ENCODE results near the gene HOXD12. TPM values are rescaled to one million over a fixed set of nuclear protein-coding genes. Genes with fewer than 3 reads are reported as not detected.
A peak's percentile ranks its signal among the peaks of the same experiment; 100 is the strongest.

Gene HOXD12
- total RNA-seq, 1 experiment from 2014 or later, result not detected

DNA sequence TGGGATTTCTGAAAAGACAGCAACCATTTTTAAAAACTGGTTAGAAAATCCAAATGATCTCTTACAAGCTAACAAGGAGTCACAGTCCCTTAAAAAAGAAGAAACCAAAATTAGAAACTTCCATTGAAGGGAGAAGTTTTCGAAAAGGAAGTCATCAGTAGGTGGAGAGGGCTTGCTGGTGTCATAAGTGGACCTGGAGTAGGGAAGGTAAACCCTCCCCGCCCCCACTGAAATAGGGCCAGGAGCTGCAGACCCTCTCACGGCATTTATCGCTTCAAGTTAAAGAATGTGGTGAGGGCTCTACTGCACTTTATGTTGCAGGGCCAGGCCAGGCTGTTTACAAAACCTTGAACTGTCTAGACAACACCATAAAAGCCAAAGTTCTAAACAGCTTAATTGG, 10.4 kb downstream of the HOXD12 start:
- H3F3A ChIP-seq (ENCODE audit: insufficient read depth, low read depth), result no peaks in the 10 kb centered on the region
- no peaks in the 10 kb centered on the region for H3K36me3 ChIP-seq (ENCODE audit: low read depth)
- peaks cover 42% of the 10 kb centered on the region for H3K27me3 ChIP-seq (ENCODE audit: insufficient read depth, low read depth)
- no peak overlapping the region for H3K4me3 ChIP-seq
- ChIA-PET CTCF (interaction anchor here (0.6 to 1.5 kb wide), 3 partner anchors 13 to 544 kb away, joined by 3 to 6 read pairs (median 4); no protein-coding TSS in a partner anchor), POLR2A (ENCODE audit: unreplicated experiment) (interaction anchor here (0.6 kb wide), 1 partner anchor 420 kb away, joined by 3 read pairs; no protein-coding TSS in a partner anchor)
- intact Hi-C loops (cut with micrococcal nuclease; ENCODE audit: unreplicated experiment), result loop anchor here (5.0 kb wide), 1 partner anchor 1037 kb away; no protein-coding TSS in a partner anchor
- no peaks in the 10 kb centered on the region for H4K20me1 ChIP-seq (ENCODE audit: insufficient read depth)
- no peak overlapping the region for H2AFZ ChIP-seq
- TF ChIP-seq EZH2 (IDR thresholded peaks at IDR 0.05; ENCODE audit: low read depth), result no peak
- TF ChIP-seq, protein P1, sequence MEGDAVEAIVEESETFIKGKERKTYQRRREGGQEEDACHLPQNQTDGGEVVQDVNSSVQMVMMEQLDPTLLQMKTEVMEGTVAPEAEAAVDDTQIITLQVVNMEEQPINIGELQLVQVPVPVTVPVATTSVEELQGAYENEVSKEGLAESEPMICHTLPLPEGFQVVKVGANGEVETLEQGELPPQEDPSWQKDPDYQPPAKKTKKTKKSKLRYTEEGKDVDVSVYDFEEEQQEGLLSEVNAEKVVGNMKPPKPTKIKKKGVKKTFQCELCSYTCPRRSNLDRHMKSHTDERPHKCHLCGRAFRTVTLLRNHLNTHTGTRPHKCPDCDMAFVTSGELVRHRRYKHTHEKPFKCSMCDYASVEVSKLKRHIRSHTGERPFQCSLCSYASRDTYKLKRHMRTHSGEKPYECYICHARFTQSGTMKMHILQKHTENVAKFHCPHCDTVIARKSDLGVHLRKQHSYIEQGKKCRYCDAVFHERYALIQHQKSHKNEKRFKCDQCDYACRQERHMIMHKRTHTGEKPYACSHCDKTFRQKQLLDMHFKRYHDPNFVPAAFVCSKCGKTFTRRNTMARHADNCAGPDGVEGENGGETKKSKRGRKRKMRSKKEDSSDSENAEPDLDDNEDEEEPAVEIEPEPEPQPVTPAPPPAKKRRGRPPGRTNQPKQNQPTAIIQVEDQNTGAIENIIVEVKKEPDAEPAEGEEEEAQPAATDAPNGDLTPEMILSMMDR (conservative IDR thresholded peaks at IDR 0.05), result no peak
- no peaks in the 10 kb centered on the region for H3K9me3 ChIP-seq (ENCODE audit: insufficient read depth, low read depth)
- H3K4me2 ChIP-seq, result no peak overlapping the region
- no peaks in the 10 kb centered on the region for H3K9me2 ChIP-seq (ENCODE audit: insufficient read depth)
- DNase-seq, result no peak
- no peak overlapping the region for H3K27ac ChIP-seq
- no peaks in the 10 kb centered on the region for H3K4me1 ChIP-seq (replicated peaks; ENCODE audit: insufficient read depth)
- BruUV-seq (replicated peaks), result no TSS peak
- no peaks in the 10 kb centered on the region for H3K79me2 ChIP-seq (ENCODE audit: low read depth)

DNA sequence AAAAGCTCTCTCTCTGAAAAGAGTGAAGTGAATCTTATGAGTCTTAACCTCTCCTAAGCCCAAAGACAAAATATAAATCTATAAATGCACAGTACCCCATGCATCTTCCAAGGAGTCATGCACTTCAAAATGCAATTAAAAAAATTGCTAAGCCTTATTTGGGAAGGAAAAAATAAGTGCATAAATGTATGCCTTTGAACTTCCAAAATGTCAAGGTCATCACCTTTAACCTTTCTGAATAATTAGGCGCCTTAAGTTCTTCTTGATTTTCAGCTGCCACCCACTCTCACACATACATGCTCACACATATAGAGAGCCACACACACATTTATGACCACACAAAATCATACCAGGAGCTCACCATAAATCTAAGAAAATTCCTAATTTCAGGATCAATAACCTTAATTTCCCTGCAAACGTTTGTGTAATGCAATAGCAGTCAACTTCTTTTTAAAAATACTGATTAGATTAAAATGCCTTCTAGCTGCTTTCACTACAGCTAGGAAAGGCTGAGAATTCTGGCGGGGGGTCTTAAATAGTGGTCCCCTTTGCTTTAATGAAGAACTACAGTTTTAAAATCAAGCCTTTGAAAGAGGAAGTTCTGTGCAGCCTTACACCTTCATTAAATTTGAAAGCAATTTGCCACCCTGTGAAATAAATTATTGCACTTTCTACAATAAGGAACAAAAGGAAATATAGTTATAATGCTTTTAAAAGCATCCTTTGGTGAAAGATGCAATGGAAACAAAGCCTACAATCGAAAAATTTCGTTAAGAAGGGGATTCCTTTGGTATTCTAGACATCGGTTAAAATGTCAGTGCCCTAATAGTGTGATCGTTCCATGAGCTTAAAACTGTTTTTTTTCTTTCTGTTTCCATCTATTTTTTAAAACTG, 11.1 kb downstream of the HOXD12 start:
- intact Hi-C loops (cut with micrococcal nuclease; ENCODE audit: unreplicated experiment), result loop anchor here (5.0 kb wide), 1 partner anchor 1037 kb away; no protein-coding TSS in a partner anchor
- Histone ChIP-seq H4K20me1 (ENCODE audit: insufficient read depth) (no peaks in the 10 kb centered on the region), H3K27ac (no peak overlapping the region), H3K9me2 (ENCODE audit: insufficient read depth) (no peaks in the 10 kb centered on the region), H3K4me3 (no peak overlapping the region), H3K4me2 (no peak overlapping the region), H3K27me3 (ENCODE audit: insufficient read depth, low read depth) (peaks cover 49% of the 10 kb centered on the region), H3F3A (ENCODE audit: insufficient read depth, low read depth) (no peaks in the 10 kb centered on the region), H3K79me2 (ENCODE audit: low read depth) (no peaks in the 10 kb centered on the region), H2AFZ (no peak overlapping the region), H3K4me1 (replicated peaks; ENCODE audit: insufficient read depth) (no peaks in the 10 kb centered on the region), H3K36me3 (ENCODE audit: low read depth) (no peaks in the 10 kb centered on the region), H3K9me3 (ENCODE audit: insufficient read depth, low read depth) (no peaks in the 10 kb centered on the region)
- no peak for TF ChIP-seq EZH2 (IDR thresholded peaks at IDR 0.05; ENCODE audit: low read depth)
- TF ChIP-seq, protein P1 (conservative IDR thresholded peaks at IDR 0.05), result no peak
- BruUV-seq (replicated peaks), result no TSS peak
- POLR2A ChIA-PET (ENCODE audit: unreplicated experiment), result interaction anchor here (0.6 kb wide), 1 partner anchor 421 kb away, joined by 3 read pairs; no protein-coding TSS in a partner anchor
- CTCF ChIA-PET, result interaction anchor here (0.6 to 1.5 kb wide), 3 partner anchors 14 to 543 kb away, joined by 3 to 6 read pairs (median 4); no protein-coding TSS in a partner anchor
- no peak for DNase-seq

- peaks cover 54% of the 10 kb centered on the region for H3K27me3 ChIP-seq (ENCODE audit: insufficient read depth, low read depth)
- DNase-seq, result peak in 1 of 2 experiments; percentile 46
- H2AFZ ChIP-seq, result no peak overlapping the region; the same call in 1 of the 2 replicates
- TF ChIP-seq, protein P1 (conservative IDR thresholded peaks at IDR 0.05), result peak; percentile 80
- no peak for TF ChIP-seq EZH2 (IDR thresholded peaks at IDR 0.05; ENCODE audit: low read depth)
- H3K9me3 ChIP-seq (ENCODE audit: insufficient read depth, low read depth), result no peaks in the 10 kb centered on the region
- no peaks in the 10 kb centered on the region for H3F3A ChIP-seq (ENCODE audit: insufficient read depth, low read depth)
- ChIA-PET POLR2A (ENCODE audit: unreplicated experiment) (no interaction called here), CTCF (interaction anchor here (1.5 kb wide), 1 partner anchor 543 kb away, joined by 6 read pairs; no protein-coding TSS in a partner anchor)
- no peaks in the 10 kb centered on the region for H3K36me3 ChIP-seq (ENCODE audit: low read depth)
- no peak overlapping the region for H3K4me3 ChIP-seq
- peak overlapping the region; percentile 34; the same call in 1 of the 2 replicates for H3K4me2 ChIP-seq
- H3K79me2 ChIP-seq (ENCODE audit: low read depth), result no peaks in the 10 kb centered on the region
- intact Hi-C loops (cut with micrococcal nuclease; ENCODE audit: unreplicated experiment), result loop anchor here (5.0 kb wide), 1 partner anchor 1036 kb away; no protein-coding TSS in a partner anchor
- no TSS peak for BruUV-seq (replicated peaks)
- no peak overlapping the region for H3K27ac ChIP-seq
- no peaks in the 10 kb centered on the region for H4K20me1 ChIP-seq (ENCODE audit: insufficient read depth)
- no peaks in the 10 kb centered on the region for H3K4me1 ChIP-seq (replicated peaks; ENCODE audit: insufficient read depth)
- H3K9me2 ChIP-seq (ENCODE audit: insufficient read depth), result no peaks in the 10 kb centered on the region
Observed at GRCh38 chr2:176111309-176111663, 11.7 kb downstream of the HOXD12 start.
